Lung (tissue), 12 donors: ENCODE measurements around the gene CCDC89. TPM values are rescaled to one million over a fixed set of nuclear protein-coding genes. Genes with fewer than 3 reads are reported as not detected.

Experiments
- ATAC-seq: fragments of 200-7000 bp; cut with Tn5 transposase; one replicate; pipeline ENCODE4 v1.9.1; 2020; ENCODE audit warnings: moderate number of reproducible peaks; ENCODE audit not compliant: insufficient read depth, low FRiP score
- DNase-seq, 3 donors: peaks; one replicate each; pipeline ENCODE4 v3.0.0-alpha.2; 2013 to 2017
- H3K27ac ChIP-seq, 2 donors: one replicate each; pipeline ENCODE4 v1.5.1; 2013; ENCODE audit warnings: mild to moderate bottlenecking in 2 of 2, moderate library complexity in 2 of 2, control low read depth in 1 of 2, inconsistent platforms in 1 of 2, low read depth in 1 of 2, low read length in 1 of 2
- H3K27me3 ChIP-seq, 3 donors: one replicate each; pipeline ENCODE4 v1.5.1; 2013; ENCODE audit warnings: low read length in 2 of 3; ENCODE audit not compliant: control insufficient read depth in 3 of 3, insufficient read depth in 3 of 3
- H3K36me3 ChIP-seq, 4 donors: one replicate each; pipeline ENCODE4 v1.5.1; 2013; ENCODE audit warnings: low read length in 4 of 4, mild to moderate bottlenecking in 1 of 4, moderate library complexity in 1 of 4; ENCODE audit not compliant: control insufficient read depth in 4 of 4, insufficient read depth in 4 of 4
- H3K4me1 ChIP-seq, 5 donors: one replicate each; pipeline ENCODE4 v1.5.1; 2013; ENCODE audit warnings: low read length in 5 of 5, mild to moderate bottlenecking in 2 of 5, moderate library complexity in 1 of 5; ENCODE audit not compliant: control insufficient read depth in 5 of 5, insufficient read depth in 5 of 5
- H3K4me3 ChIP-seq: one replicate; pipeline ENCODE4 v1.5.1; 2013; ENCODE audit warnings: mild to moderate bottlenecking, control low read depth, moderate library complexity
- H3K9ac ChIP-seq, 2 donors: one replicate each; pipeline ENCODE4 v1.5.1; 2013; ENCODE audit warnings: low read length in 2 of 2, control low read depth in 1 of 2; ENCODE audit not compliant: insufficient read depth in 1 of 2
- H3K9me3 ChIP-seq, 4 donors: one replicate each; pipeline ENCODE4 v1.5.1; 2013; ENCODE audit warnings: low read length in 3 of 4, mild to moderate bottlenecking in 1 of 4, moderate library complexity in 1 of 4; ENCODE audit not compliant: control insufficient read depth in 4 of 4, insufficient read depth in 3 of 4
- WGBS, 2 donors: extraction: QIAGEN DNeasy Blood & Tissue Kit; methylation state at CpG; one replicate each; pipeline ENCODE4 v1.1.7; 2013; 5-methylcytosine and 5-hydroxymethylcytosine counted together
- polyA plus RNA-seq, 2 donors: library from polyadenylated mRNA; stranded (reverse); fragments of 200-250 nt; gene quantifications; one replicate each; pipeline ENCODE4 v1.2.1, GENCODE V29; 2013
- total RNA-seq, 2 donors: library from RNA; depleted of rRNA in 1 of 2; stranded (reverse); fragments of >200 nt in 1 of 2; gene quantifications; one replicate each; pipeline ENCODE4 v1.2.1, GENCODE V29; 2014 to 2021
- TF ChIP-seq, protein P1 (sequence below): IDR thresholded peaks from 2 replicates; pipeline ENCODE4 v1.5.1; 2012; ENCODE audit warnings: mild to moderate bottlenecking; ENCODE audit errors: control extremely low read depth, extremely low read depth
- donor health status: control.
- donor health status: control.
- donor health status: Bipolar disorder and iron deficiency.
- donor health status: healthy.
- donor health status: DM: yes; HTN: yes; CAD: no.

Gene CCDC89
- total and polyA plus RNA-seq, 4 donors = 0.65 to 6.5 (median 3.1) TPM

- WGBS, 2 donors = 67 to 77% methylated on average over 2 of the region's 2 CpGs
- Histone ChIP-seq H3K27me3 (no peaks in the 10 kb centered on the region), H3K36me3 (peaks cover 0 to 10% (median 3%) of the 10 kb centered on the region in 4 donors), H3K4me3 (no peak overlapping the region), H3K9ac (no peak overlapping the region), H3K9me3 (no peaks in the 10 kb centered on the region), H3K4me1 (no peaks in the 10 kb centered on the region), H3K27ac (no peak overlapping the region)
- ATAC-seq = no peak
- TF ChIP-seq, protein P1, sequence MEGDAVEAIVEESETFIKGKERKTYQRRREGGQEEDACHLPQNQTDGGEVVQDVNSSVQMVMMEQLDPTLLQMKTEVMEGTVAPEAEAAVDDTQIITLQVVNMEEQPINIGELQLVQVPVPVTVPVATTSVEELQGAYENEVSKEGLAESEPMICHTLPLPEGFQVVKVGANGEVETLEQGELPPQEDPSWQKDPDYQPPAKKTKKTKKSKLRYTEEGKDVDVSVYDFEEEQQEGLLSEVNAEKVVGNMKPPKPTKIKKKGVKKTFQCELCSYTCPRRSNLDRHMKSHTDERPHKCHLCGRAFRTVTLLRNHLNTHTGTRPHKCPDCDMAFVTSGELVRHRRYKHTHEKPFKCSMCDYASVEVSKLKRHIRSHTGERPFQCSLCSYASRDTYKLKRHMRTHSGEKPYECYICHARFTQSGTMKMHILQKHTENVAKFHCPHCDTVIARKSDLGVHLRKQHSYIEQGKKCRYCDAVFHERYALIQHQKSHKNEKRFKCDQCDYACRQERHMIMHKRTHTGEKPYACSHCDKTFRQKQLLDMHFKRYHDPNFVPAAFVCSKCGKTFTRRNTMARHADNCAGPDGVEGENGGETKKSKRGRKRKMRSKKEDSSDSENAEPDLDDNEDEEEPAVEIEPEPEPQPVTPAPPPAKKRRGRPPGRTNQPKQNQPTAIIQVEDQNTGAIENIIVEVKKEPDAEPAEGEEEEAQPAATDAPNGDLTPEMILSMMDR = no peak
- DNase-seq = no peak
These were observed 14.2 kb upstream of the CCDC89 start for GRCh38 chr11:85699957-85700741.

DNA sequence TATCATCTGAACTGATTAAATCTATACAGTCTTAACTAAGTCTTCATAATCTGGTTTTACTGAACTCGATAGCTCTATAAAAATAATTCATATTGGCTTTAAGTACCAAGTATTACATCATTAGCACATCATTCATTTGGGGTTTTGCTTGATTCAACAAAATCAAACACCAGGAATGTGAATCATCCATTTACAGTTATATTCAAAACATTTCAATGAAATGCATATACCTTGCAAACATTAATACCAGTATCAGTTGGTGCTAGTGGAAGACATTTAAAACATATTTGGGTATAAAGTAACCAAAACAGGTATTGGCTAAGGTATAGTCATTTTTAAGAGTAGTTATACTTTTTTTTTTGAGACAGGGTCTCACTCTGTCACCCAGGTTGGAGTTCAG lies 12.2 kb upstream of the CCDC89 start:
- H3K9ac ChIP-seq = no peak overlapping the region
- no peaks in the 10 kb centered on the region for H3K4me1 ChIP-seq
- DNase-seq (no peak), ATAC-seq (no peak)
- H3K27me3 ChIP-seq = no peaks in the 10 kb centered on the region
- no peak overlapping the region for H3K27ac ChIP-seq
- TF ChIP-seq, protein P1 = no peak
- no peak overlapping the region for H3K4me3 ChIP-seq
- peaks cover 0 to 16% (median 3%) of the 10 kb centered on the region in 4 donors for H3K36me3 ChIP-seq
- H3K9me3 ChIP-seq = no peaks in the 10 kb centered on the region
- WGBS, 2 donors = 74 to 98% methylated on average over 1 of the region's 1 CpG

- Histone ChIP-seq H3K9ac (no peak overlapping the region), H3K27me3 (no peaks in the 10 kb centered on the region), H3K4me3 (no peak overlapping the region), H3K9me3 (no peaks in the 10 kb centered on the region), H3K36me3 (peaks cover 0 to 21% (median 4%) of the 10 kb centered on the region in 4 donors), H3K27ac (no peak overlapping the region), H3K4me1 (no peaks in the 10 kb centered on the region)
- WGBS, 2 donors = 91 to 97% methylated on average over 2 of the region's 2 CpGs
- ATAC-seq = no peak
- DNase-seq = no peak
- TF ChIP-seq, protein P1 = no peak
These were observed 11.8 kb upstream of the CCDC89 start for GRCh38 chr11:85697747-85698146.
